Measurements from ENCODE around the gene SPECC1L.

SPECC1L gene

DNA sequence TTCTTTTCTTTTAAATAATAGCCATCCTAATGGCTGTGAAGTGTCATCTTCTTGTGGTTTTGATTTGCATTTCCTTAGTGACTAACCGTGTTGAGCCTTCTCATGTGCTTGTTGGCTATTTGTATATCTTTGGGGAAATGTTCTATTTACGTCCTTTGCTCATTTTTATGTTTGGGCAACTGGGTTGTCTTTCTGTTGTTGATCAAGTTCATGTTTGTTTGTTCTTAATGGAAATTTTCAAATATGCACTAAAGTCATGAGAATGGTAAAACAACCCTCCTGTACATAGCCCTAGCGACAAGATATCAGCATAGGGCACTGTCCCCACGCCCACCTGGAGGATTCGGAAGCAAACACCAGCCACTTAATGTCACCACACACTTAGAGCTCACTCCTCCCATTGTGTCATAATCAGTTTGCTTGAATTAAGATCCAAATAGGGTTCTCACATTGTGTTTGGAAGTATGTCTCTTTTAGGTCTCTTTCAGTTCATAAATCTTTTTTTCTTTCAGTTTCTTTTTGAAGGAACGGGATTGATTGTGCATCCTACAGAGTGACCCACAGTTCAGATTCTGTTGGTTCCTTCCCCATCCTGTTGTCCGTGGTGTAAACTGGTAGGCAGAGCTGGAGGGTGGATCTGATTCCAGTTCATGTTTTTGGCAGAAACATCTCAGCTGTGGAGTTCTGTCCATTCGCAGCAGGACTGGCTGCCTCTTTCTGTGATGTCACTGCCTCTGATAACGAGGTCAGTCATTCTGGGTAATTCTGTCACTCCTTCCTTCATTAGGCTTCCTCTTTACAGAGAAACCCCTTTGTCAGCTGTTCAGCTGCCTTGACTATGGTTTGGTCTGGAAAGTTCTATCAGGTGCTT, 130.3 kb downstream of the SPECC1L start:
- Mint-ChIP-seq H3K27ac (peak overlapping the region; percentile 84), H3K4me1 (peaks cover 74% of the 10 kb centered on the region), H3K9me3 (no peaks in the 10 kb centered on the region), H3K27me3 (no peaks in the 10 kb centered on the region), H3K36me3 (peaks cover 41% of the 10 kb centered on the region), H3K4me3 (peak overlapping the region; percentile 77)
- ATAC-seq: peak; percentile 62

- H3K36me3 Mint-ChIP-seq: peaks cover 45% of the 10 kb centered on the region
These were observed 131.3 kb downstream of the SPECC1L start for GRCh38 chr22:24401931-24402367.

DNA sequence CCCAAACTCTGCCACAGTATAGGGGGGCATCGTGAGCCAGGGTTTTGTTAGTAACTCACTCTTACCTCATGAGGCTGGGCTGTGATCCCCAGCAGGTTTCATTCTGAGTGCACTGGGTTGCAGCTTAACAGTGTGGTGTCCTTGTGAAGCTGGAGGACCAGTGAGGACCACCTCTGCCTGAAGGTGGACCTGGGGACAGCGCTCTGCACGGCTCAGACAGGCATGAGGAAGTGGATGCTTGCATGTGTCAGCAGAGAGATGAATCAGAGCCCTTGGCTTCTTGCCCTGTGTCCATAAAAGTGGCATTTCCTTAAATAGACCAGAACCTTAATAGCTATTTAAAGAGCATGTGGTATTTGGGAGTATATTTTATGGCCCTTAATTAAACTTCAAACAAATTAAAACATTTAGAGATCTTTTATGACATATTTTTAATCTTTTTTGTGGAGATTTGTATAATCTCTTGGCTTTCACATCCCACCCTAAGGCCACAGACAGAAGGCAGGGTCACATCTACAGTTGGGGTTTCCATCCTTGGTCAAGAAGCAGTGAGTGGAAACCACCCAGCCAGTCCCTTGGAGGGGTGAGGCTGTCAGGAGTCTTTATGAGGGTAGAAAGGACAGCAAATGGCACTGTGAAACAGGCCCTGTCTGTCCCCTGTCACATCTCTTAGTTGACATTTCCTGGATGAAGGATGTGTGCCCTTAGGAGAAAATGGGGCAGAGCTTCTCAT, 132.0 kb downstream of the SPECC1L start:
- no peaks in the 10 kb centered on the region for H3K9me3 Mint-ChIP-seq
- H3K4me3 Mint-ChIP-seq: peak overlapping the region; percentile 58
- peaks cover 51% of the 10 kb centered on the region for H3K36me3 Mint-ChIP-seq
- peaks cover 74% of the 10 kb centered on the region for H3K4me1 Mint-ChIP-seq
- no peaks in the 10 kb centered on the region for H3K27me3 Mint-ChIP-seq
- H3K27ac Mint-ChIP-seq: peak overlapping the region; percentile 84
- ATAC-seq: peak; percentile 81

More at GRCh38 chr22:24401931-24402367, 131.3 kb downstream of the SPECC1L start:
- Mint-ChIP-seq H3K9me3 (no peaks in the 10 kb centered on the region), H3K4me1 (peaks cover 74% of the 10 kb centered on the region), H3K4me3 (peak overlapping the region; percentile 58), H3K27me3 (no peaks in the 10 kb centered on the region), H3K27ac (peak overlapping the region; percentile 84)
- ATAC-seq: peak; percentile 1

DNA sequence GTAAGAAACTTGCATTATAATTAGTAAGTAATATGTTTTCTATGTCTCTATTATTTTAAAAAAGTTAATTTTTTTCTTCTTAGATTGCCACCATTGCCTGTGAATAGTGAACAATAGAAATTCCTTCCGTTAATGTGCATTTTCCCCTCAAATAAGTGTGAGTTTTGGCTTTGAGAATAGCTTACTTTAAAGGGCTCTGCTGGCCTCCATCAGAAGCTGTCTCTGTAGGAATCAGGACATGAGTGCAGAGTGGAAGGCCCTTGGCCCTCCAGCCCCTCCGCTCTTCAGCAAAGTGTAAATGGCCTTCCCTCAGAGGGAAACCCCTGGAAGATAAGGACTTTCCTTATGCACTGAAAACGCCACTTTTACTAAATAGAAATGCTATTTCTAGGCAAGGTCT, 132.7 kb downstream of the SPECC1L start:
- ATAC-seq: no peak
- Mint-ChIP-seq H3K9me3 (no peaks in the 10 kb centered on the region), H3K36me3 (peaks cover 50% of the 10 kb centered on the region), H3K4me1 (peaks cover 67% of the 10 kb centered on the region), H3K27me3 (no peaks in the 10 kb centered on the region), H3K27ac (peak overlapping the region; percentile 84), H3K4me3 (no peak overlapping the region)

GRCh38 chr22:24404561-24405275, 134.1 kb downstream of the SPECC1L start:
- Mint-ChIP-seq H3K27ac (peak overlapping the region; percentile 84), H3K9me3 (no peaks in the 10 kb centered on the region), H3K27me3 (no peaks in the 10 kb centered on the region), H3K4me3 (no peak overlapping the region), H3K4me1 (peaks cover 54% of the 10 kb centered on the region), H3K36me3 (peaks cover 42% of the 10 kb centered on the region)
- no peak for ATAC-seq

DNA sequence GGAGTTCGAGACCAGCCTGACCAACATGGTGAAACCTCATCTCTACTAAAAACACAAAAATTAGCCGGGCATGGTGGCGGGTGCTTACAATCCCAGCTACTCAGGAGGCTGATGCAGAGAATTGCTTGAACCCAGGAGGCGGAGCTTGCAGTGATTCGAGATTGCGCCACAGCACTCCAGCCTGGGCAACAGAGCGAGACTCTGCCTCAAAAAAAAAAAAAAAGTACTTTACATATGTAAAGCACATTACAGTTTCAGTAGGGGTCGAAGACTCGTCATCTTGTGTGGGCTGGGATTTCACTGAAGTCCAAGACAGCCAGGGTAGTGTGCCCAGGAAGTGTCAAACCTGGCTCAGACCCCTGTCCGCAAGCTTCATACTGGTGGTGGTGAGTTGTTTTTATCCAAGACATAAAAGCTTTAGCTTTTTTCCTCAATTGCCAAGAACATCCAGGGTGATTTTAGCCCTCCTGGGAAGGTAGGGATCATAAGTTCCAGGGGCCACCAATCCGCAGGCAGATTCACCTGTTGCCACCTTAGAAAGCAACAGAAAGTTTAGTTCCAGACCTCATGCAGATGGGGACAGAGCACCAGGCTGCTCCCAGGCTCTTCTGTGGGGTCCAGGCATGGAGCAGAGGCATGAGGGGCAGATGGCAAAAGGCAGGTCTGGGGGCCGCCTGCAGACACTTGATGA, 135.1 kb downstream of the SPECC1L start:
- Mint-ChIP-seq H3K9me3 (no peaks in the 10 kb centered on the region), H3K27ac (peak overlapping the region; percentile 44), H3K4me1 (peaks cover 50% of the 10 kb centered on the region), H3K36me3 (peaks cover 48% of the 10 kb centered on the region), H3K4me3 (no peak overlapping the region), H3K27me3 (no peaks in the 10 kb centered on the region)
- ATAC-seq: no peak

GRCh38 chr22:24406322-24407277, 136.0 kb downstream of the SPECC1L start:
- Mint-ChIP-seq H3K9me3 (no peaks in the 10 kb centered on the region), H3K36me3 (peaks cover 50% of the 10 kb centered on the region), H3K4me1 (peaks cover 42% of the 10 kb centered on the region), H3K27ac (peak overlapping the region; percentile 44), H3K27me3 (no peaks in the 10 kb centered on the region), H3K4me3 (no peak overlapping the region)
- ATAC-seq: no peak

DNA sequence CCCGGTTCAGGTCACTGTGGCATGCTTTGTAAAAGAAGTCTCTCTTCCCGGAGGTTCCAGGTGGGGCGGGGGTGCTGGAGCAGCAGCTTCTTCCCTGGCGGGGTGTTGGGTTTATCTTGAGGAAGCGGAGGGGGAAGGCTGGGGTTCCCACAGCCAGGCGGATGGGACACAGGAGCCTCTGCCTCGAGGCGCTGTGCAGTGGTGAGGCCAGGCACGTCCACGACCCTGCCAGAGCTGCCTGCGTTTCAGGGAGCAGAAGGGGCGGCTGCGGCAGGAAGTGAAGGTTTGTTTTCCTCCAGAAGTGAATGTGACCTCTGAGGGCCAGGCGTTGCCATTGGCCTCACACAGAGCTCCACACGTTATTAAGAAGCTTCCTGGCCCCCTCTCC, 136.6 kb downstream of the SPECC1L start:
- Mint-ChIP-seq H3K4me3 (no peak overlapping the region), H3K27me3 (no peaks in the 10 kb centered on the region), H3K9me3 (no peaks in the 10 kb centered on the region), H3K4me1 (peaks cover 35% of the 10 kb centered on the region), H3K36me3 (peaks cover 53% of the 10 kb centered on the region), H3K27ac (no peak overlapping the region)
- no peak for ATAC-seq

DNA sequence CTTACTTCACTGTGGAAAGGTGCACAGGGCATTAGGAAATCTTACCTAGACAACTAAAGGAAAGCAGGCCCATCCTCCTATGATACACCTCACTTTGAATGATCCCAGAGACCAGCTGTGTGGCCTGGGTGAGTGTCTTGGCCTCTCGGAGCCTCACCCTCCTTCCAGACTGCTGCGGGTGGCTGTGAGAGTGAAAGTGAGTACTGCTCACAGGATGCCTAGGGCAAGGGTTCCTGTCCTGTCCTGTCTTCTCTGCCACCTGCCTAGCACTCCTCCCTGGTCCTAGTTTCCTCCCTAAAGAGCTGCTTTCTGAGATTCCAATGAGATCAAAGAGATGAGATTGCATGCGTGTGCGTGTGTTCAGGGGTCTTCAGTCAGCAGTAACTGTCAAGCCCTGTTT, 137.3 kb downstream of the SPECC1L start:
- Mint-ChIP-seq H3K27me3 (no peaks in the 10 kb centered on the region), H3K36me3 (peaks cover 54% of the 10 kb centered on the region), H3K4me3 (no peak overlapping the region), H3K9me3 (no peaks in the 10 kb centered on the region), H3K4me1 (peaks cover 29% of the 10 kb centered on the region), H3K27ac (no peak overlapping the region)
- ATAC-seq: no peak

DNA sequence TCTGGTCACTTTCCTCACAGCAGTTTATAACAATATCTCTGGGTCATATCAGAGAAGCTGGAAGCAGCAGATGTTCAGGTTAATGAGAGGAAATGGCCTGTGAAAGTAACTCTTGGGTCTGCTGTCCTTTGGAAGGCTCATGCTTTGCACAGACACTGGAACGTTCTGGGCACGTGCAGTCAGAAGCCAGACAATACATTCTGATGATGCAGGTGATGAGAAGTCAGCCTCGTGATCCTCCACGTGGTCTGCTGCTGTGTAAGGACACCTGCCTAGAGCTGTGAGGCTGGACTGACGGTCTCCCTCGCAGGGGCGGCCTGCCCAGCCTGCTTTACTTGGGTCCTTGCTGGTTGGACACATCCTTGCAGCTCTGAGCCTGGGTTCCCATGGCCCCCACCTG, 138.0 kb downstream of the SPECC1L start:
- H3K27me3 Mint-ChIP-seq: no peaks in the 10 kb centered on the region
- no peak for ATAC-seq
- no peak overlapping the region for H3K4me3 Mint-ChIP-seq
- H3K27ac Mint-ChIP-seq: no peak overlapping the region
- peaks cover 51% of the 10 kb centered on the region for H3K36me3 Mint-ChIP-seq
- no peaks in the 10 kb centered on the region for H3K9me3 Mint-ChIP-seq
- peaks cover 22% of the 10 kb centered on the region for H3K4me1 Mint-ChIP-seq

GRCh38 chr22:24409707-24410106, 139.1 kb downstream of the SPECC1L start:
- peaks cover 51% of the 10 kb centered on the region for H3K36me3 Mint-ChIP-seq

DNA sequence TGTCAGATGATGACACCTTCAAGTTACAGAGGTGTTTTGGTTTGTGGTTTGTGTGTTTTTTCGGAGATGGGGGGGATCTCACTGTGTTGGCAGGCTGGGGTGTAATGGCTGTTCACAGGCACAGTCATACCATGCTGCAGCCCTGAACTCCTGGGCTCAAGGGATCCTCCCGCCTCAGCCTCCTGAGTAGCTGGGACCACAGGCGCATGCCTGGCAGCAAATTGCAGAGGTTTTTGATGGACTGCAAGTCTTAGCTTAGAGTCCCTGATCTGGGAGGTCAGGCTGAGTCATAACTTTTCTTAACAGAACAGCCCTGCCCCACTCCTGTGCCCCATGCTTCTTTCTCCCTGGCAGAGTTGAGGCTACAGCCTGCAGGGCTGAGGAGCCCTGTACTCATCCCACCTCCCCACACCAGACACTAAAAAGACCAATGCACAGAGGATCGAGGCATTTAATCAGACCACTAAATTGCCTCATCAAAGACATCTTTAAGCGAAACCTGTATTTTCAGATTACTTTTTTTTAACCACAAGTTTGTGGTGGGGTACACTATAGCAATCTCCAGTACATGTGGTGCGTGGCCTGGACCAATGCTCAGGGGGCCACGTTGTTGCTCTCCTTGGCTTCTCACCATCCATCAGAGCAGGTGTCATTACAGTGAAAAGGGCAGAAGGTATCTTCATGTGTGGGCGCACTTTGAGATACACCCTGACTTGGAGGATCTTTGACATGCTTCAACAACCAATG, 139.7 kb downstream of the SPECC1L start:
- no peak for ATAC-seq
- H3K27me3 Mint-ChIP-seq: no peaks in the 10 kb centered on the region
- peak overlapping the region; percentile 20 for H3K27ac Mint-ChIP-seq
- H3K36me3 Mint-ChIP-seq: peaks cover 52% of the 10 kb centered on the region
- no peaks in the 10 kb centered on the region for H3K9me3 Mint-ChIP-seq
- H3K4me3 Mint-ChIP-seq: no peak overlapping the region
- peaks cover 6% of the 10 kb centered on the region for H3K4me1 Mint-ChIP-seq

More at GRCh38 chr22:24409707-24410106, 139.1 kb downstream of the SPECC1L start:
- no peaks in the 10 kb centered on the region for H3K27me3 Mint-ChIP-seq
- ATAC-seq: no peak
- H3K4me3 Mint-ChIP-seq: no peak overlapping the region
- no peaks in the 10 kb centered on the region for H3K9me3 Mint-ChIP-seq
- H3K27ac Mint-ChIP-seq: no peak overlapping the region
- peaks cover 11% of the 10 kb centered on the region for H3K4me1 Mint-ChIP-seq

DNA sequence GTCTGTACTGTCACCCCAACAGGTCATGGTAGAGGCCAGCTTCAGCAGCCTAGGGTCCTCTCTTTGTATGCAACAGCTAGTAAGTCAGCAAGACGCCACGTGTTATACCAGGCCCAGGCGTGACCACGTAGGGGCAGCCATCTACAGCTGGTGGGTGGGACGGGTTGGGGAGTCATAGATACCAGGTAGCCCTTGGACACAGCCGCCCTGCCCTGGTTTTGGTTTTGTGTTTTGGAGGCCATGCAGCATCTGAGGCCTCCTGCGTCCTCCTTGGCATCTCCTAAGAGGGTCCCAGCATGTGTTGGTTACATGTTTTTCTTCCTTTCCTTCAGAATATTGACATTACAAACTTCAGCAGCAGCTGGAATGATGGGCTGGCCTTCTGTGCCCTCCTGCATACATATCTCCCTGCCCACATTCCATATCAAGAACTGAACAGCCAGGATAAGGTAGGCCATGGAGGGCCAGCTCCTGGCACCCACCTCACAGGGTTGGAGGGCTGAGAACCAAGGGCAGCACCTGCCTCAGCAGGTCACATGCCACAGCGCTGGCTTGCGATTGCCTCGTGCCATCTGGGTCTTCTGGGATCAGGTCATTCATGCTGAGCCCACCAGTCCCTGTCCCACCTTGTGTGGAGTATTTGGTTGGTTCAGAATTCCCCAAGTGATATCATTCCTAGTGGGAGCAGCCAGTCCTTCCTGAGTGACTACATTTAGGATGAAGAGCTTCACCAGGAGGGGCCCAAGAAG, 140.8 kb downstream of the SPECC1L start:
- Mint-ChIP-seq H3K4me3 (no peak overlapping the region), H3K4me1 (peaks cover 8% of the 10 kb centered on the region), H3K36me3 (peaks cover 53% of the 10 kb centered on the region), H3K27ac (no peak overlapping the region), H3K27me3 (no peaks in the 10 kb centered on the region), H3K9me3 (no peaks in the 10 kb centered on the region)
- no peak for ATAC-seq

Measured in stimulated activated memory B cell treated with anti-CD40 and anti-IgM and Interleukin-4, amounts not matched to agents 10 μg/mL and 1 μg/mL and 100 μg/mL, for 72 hours (primary cell).